Endothelial cell (in vitro differentiated cells): ENCODE measurements around the gene SLC24A3. TPM values are rescaled to one million over a fixed set of nuclear protein-coding genes. Genes with fewer than 3 reads are reported as not detected.

Experiments
- DNase-seq: peaks from one replicate; pipeline ENCODE4 v3.0.0; 2021; ENCODE audit warnings: low spot score
- H3K27ac Mint-ChIP-seq: one replicate; pipeline ENCODE4 v1.8.0; 2021; ENCODE audit warnings: mixed read lengths, inconsistent platforms; ENCODE audit not compliant: unreplicated experiment
- H3K27me3 Mint-ChIP-seq: one replicate; pipeline ENCODE4 v1.8.0; 2021; ENCODE audit warnings: mild to moderate bottlenecking, moderate library complexity, mixed read lengths, inconsistent platforms; ENCODE audit not compliant: unreplicated experiment
- H3K36me3 Mint-ChIP-seq: one replicate; pipeline ENCODE4 v1.8.0; 2021; ENCODE audit warnings: mild to moderate bottlenecking, low read depth, mixed read lengths, inconsistent platforms; ENCODE audit not compliant: unreplicated experiment
- H3K4me1 Mint-ChIP-seq: one replicate; pipeline ENCODE4 v1.8.0; 2021; ENCODE audit warnings: mild to moderate bottlenecking, mixed read lengths, inconsistent platforms; ENCODE audit not compliant: unreplicated experiment
- H3K4me3 Mint-ChIP-seq: one replicate; pipeline ENCODE4 v1.8.0; 2021; ENCODE audit warnings: mild to moderate bottlenecking, mixed read lengths, inconsistent platforms; ENCODE audit not compliant: unreplicated experiment
- H3K9me3 Mint-ChIP-seq: one replicate; pipeline ENCODE4 v1.8.0; 2021; ENCODE audit warnings: mixed read lengths, inconsistent platforms; ENCODE audit not compliant: unreplicated experiment
- total RNA-seq: library from RNA; stranded (reverse); fragmentation: NEBNext Ultra II Directional; extraction: Animal tissue kit (Norgen Biotek cat#: 25700); gene quantifications from one replicate; pipeline ENCODE4 v1.2.1, GENCODE V29; 2021; ENCODE audit not compliant: unreplicated experiment
- TF ChIP-seq, protein P1 (sequence below): fragments of 200-600 bp; sonication (generic); IDR thresholded peaks from one replicate; pipeline ENCODE4 v1.5.0; 2021; ENCODE audit warnings: antibody characterized with exemption; ENCODE audit not compliant: unreplicated experiment

Gene SLC24A3
- total RNA-seq, 1 donor from 2014 or later = 0.15 TPM

DNA sequence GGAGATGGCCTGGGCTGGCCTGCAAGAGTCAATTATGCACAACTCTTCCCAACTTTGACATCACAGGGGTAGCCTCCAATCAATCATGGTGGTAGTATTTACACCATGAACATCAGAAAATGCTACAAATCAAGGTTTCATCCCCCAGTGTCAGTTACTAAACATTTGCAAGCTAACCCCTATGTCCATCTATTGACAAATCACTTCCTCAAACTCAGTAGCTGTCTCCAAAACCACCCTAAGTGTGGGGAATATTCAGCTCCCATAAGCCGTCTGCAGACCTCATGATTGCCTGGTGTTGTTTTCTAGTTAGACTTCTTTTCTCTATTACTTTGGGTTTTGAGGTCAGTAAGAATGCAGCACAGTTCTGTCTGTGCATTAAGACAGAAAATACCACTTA lies 344.8 kb downstream of the SLC24A3 start:
- no peak for DNase-seq

DNA sequence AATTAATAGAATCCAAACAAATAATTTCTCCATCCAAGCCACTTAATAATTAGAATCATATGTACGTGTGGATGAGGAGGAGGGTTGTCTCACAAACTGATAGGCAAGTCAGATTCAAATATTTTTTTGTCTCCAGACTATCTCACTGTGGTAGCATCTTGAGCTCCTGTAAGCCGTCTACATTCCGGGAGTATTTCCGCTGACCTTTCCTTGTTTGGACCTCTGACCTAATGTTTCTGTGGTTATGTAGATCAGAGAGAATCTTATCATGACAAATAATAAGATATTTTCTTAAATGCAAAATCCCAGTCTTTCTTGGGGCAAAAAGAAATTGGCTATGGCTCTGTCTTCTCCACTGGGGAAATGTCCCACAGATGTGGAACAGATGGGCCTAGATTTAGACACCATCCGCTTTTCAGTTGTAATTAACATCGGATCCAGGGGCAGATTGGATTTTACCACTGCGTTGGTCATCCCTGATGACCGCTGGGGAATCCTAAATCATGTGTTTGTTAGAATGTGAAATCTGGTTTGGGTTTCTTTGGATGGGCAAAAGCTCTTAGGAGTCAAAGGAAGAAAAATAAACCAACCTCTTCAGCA lies 348.5 kb downstream of the SLC24A3 start:
- Mint-ChIP-seq H3K9me3 (no peaks in the 10 kb centered on the region), H3K27me3 (no peaks in the 10 kb centered on the region), H3K27ac (no peak overlapping the region), H3K4me1 (no peaks in the 10 kb centered on the region), H3K4me3 (no peak overlapping the region), H3K36me3 (no peaks in the 10 kb centered on the region)
- TF ChIP-seq, protein P1, sequence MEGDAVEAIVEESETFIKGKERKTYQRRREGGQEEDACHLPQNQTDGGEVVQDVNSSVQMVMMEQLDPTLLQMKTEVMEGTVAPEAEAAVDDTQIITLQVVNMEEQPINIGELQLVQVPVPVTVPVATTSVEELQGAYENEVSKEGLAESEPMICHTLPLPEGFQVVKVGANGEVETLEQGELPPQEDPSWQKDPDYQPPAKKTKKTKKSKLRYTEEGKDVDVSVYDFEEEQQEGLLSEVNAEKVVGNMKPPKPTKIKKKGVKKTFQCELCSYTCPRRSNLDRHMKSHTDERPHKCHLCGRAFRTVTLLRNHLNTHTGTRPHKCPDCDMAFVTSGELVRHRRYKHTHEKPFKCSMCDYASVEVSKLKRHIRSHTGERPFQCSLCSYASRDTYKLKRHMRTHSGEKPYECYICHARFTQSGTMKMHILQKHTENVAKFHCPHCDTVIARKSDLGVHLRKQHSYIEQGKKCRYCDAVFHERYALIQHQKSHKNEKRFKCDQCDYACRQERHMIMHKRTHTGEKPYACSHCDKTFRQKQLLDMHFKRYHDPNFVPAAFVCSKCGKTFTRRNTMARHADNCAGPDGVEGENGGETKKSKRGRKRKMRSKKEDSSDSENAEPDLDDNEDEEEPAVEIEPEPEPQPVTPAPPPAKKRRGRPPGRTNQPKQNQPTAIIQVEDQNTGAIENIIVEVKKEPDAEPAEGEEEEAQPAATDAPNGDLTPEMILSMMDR = no peak
- no peak for DNase-seq

More for the DNA sequence above, 344.8 kb downstream of the SLC24A3 start:
- TF ChIP-seq, protein P1 = no peak
- H3K36me3 Mint-ChIP-seq = no peaks in the 10 kb centered on the region
- H3K27ac Mint-ChIP-seq = no peak overlapping the region
- no peaks in the 10 kb centered on the region for H3K9me3 Mint-ChIP-seq
- no peak overlapping the region for H3K4me3 Mint-ChIP-seq
- H3K4me1 Mint-ChIP-seq = no peaks in the 10 kb centered on the region
- no peaks in the 10 kb centered on the region for H3K27me3 Mint-ChIP-seq

DNA sequence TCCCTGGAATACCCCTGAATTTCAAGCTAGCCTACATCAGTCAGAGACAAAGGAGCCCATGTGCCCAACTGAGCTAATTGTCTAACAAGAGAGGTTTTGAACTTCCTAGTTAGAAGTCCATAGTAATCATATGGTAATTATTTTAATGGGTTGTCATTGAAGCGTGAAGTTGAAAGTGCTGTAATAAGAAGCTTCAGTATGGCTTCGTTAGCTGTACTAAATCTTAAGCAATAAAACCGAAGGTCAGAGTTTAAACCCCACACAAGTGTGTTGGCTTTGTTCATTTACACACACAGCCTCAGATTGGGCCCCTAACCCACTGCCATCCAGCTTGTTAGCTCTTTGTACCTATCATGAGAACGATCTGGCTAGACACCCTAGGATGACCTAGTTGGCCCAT lies 350.0 kb downstream of the SLC24A3 start:
- no peaks in the 10 kb centered on the region for H3K9me3 Mint-ChIP-seq
- no peak overlapping the region for H3K4me3 Mint-ChIP-seq

DNA sequence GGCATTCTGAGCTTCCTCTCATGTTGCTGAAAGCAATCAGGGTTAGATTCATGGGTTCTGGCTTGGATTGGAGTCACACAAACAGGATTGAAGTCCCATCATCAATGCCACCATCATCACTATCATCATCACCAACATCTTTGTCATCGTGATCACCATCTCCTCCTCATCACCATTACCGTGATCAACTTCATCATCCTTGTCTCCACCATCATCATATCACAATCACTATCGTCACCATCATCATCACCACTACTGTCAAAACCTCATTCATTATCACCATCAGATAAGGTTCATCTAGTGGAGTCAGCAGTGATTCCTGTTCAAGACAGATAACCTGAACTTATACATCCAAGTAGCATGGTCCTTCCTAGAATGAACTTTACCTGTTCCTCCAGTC lies 351.8 kb downstream of the SLC24A3 start:
- Mint-ChIP-seq H3K36me3 (no peaks in the 10 kb centered on the region), H3K9me3 (no peaks in the 10 kb centered on the region)

More for the DNA sequence above, 350.0 kb downstream of the SLC24A3 start:
- Mint-ChIP-seq H3K36me3 (no peaks in the 10 kb centered on the region), H3K27me3 (no peaks in the 10 kb centered on the region), H3K4me1 (no peaks in the 10 kb centered on the region), H3K27ac (no peak overlapping the region)
- no peak for DNase-seq
- TF ChIP-seq, protein P1 = no peak

DNA sequence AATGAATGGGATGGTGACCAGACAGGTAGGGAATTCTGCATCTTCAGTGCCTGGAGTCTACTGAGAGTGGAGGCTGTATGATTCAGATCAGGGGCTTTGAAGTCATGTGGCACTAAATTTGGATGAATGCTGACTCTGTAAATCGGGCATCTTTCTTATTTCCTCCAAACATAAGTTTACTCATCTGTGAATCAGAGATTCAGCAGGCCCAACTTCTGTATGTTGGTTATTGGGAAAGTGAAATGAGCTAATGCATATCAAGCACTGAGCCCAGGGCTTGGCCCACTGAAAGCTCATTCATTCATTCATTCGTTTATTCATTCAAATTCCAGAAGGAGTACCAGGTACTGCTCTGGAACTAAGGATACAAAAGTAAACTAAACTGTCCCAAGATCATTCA lies 353.3 kb downstream of the SLC24A3 start:
- DNase-seq = no peak
- H3K4me1 Mint-ChIP-seq = no peaks in the 10 kb centered on the region
- H3K36me3 Mint-ChIP-seq = no peaks in the 10 kb centered on the region
- no peaks in the 10 kb centered on the region for H3K9me3 Mint-ChIP-seq
- H3K27me3 Mint-ChIP-seq = no peaks in the 10 kb centered on the region
- no peak overlapping the region for H3K27ac Mint-ChIP-seq
- TF ChIP-seq, protein P1 = no peak
- H3K4me3 Mint-ChIP-seq = no peak overlapping the region

More for the DNA sequence above, 351.8 kb downstream of the SLC24A3 start:
- H3K27me3 Mint-ChIP-seq = no peaks in the 10 kb centered on the region
- TF ChIP-seq, protein P1 = no peak
- no peak for DNase-seq
- H3K4me3 Mint-ChIP-seq = no peak overlapping the region
- no peaks in the 10 kb centered on the region for H3K4me1 Mint-ChIP-seq
- no peak overlapping the region for H3K27ac Mint-ChIP-seq
